Measurements from ENCODE around the gene SUPT4H1. TPM values are rescaled to one million over a fixed set of nuclear protein-coding genes. Genes with fewer than 3 reads are reported as not detected.

SUPT4H1 gene
- polyA plus RNA-seq, 10 donors, result 68.9 to 98.0 (median 82.9) TPM

GRCh38 chr17:58382108-58382871 is 30.3 kb upstream of the SUPT4H1 start:
- peak in 1 of 3 donors; percentile 29 for DNase-seq

GRCh38 chr17:58381124-58382035 is 29.4 kb upstream of the SUPT4H1 start:
- peak in 1 of 3 donors; percentile 28 for DNase-seq

- DNase-seq, result no peak
Measured at GRCh38 chr17:58380207-58381123, 28.5 kb upstream of the SUPT4H1 start.

GRCh38 chr17:58379511-58379824 is 27.5 kb upstream of the SUPT4H1 start:
- DNase-seq, result no peak

GRCh38 chr17:58378733-58379510 is 26.9 kb upstream of the SUPT4H1 start:
- DNase-seq, result no peak

- no peak for DNase-seq
Measured at GRCh38 chr17:58377661-58378060, 25.7 kb upstream of the SUPT4H1 start.

- DNase-seq, result no peak
Measured at GRCh38 chr17:58377093-58377601, 25.1 kb upstream of the SUPT4H1 start.

GRCh38 chr17:58376472-58377000 is 24.5 kb upstream of the SUPT4H1 start:
- no peak for DNase-seq

- no peak for DNase-seq
Measured at GRCh38 chr17:58375811-58376210, 23.8 kb upstream of the SUPT4H1 start.

- no peak for DNase-seq
Measured at GRCh38 chr17:58375256-58375655, 23.3 kb upstream of the SUPT4H1 start.

- DNase-seq, result no peak
Measured at GRCh38 chr17:58373923-58374322, 21.9 kb upstream of the SUPT4H1 start.

- DNase-seq, result no peak
Measured at GRCh38 chr17:58373003-58373402, 21.0 kb upstream of the SUPT4H1 start.

- DNase-seq, result no peak
Measured at GRCh38 chr17:58371300-58371950, 19.4 kb upstream of the SUPT4H1 start.

- DNase-seq, result no peak
Measured at GRCh38 chr17:58370716-58371115, 18.7 kb upstream of the SUPT4H1 start.

- DNase-seq, result no peak
Measured at GRCh38 chr17:58370309-58370708, 18.3 kb upstream of the SUPT4H1 start.

GRCh38 chr17:58369214-58370031 is 17.4 kb upstream of the SUPT4H1 start:
- DNase-seq, result no peak

GRCh38 chr17:58368860-58369213 is 16.8 kb upstream of the SUPT4H1 start:
- DNase-seq, result no peak

- DNase-seq, result no peak
Measured at GRCh38 chr17:58367461-58367860, 15.5 kb upstream of the SUPT4H1 start.

GRCh38 chr17:58365980-58366595 is 14.1 kb upstream of the SUPT4H1 start:
- DNase-seq, result no peak

Data from muscle of back (tissue), 11 donors.